Measurements from ENCODE around the gene UVSSA.

The UVSSA gene

GRCh38 chr4:1309261-1310010, 37.6 kb upstream of the UVSSA start:
- no peak for TF ChIP-seq CTCF (IDR thresholded peaks at IDR 0.05; ENCODE audit: unreplicated experiment in 3 of 3)
- Mint-ChIP-seq H3K36me3 (ENCODE audit: low read depth) (peaks cover 78% of the 10 kb centered on the region), H3K27ac (peak overlapping the region; percentile 90 to 96 (median 93)), H3K4me1 (peaks cover 27% of the 10 kb centered on the region), H3K9me3 (peaks cover 8% of the 10 kb centered on the region), H3K27me3 (ENCODE audit: low read depth) (no peaks in the 10 kb centered on the region), H3K4me3 (peak overlapping the region; percentile 76 to 81 (median 78))

- Mint-ChIP-seq H3K4me1 (peaks cover 27% of the 10 kb centered on the region), H3K36me3 (ENCODE audit: low read depth) (peaks cover 80% of the 10 kb centered on the region), H3K9me3 (peaks cover 9% of the 10 kb centered on the region), H3K4me3 (peak overlapping the region; percentile 76 to 81 (median 78)), H3K27me3 (ENCODE audit: low read depth) (no peaks in the 10 kb centered on the region), H3K27ac (peak overlapping the region; percentile 90 to 96 (median 93))
- TF ChIP-seq CTCF (IDR thresholded peaks at IDR 0.05; ENCODE audit: unreplicated experiment in 3 of 3), result no peak
These were observed 36.8 kb upstream of the UVSSA start for GRCh38 chr4:1310031-1310795.

- Mint-ChIP-seq H3K27ac (no peak overlapping the region), H3K27me3 (ENCODE audit: low read depth) (no peaks in the 10 kb centered on the region), H3K4me3 (peak overlapping the region in 1 of 3 experiments; percentile 25), H3K36me3 (ENCODE audit: low read depth) (peaks cover 79% of the 10 kb centered on the region), H3K9me3 (peaks cover 9% of the 10 kb centered on the region), H3K4me1 (peaks cover 27% of the 10 kb centered on the region)
- no peak for TF ChIP-seq CTCF (IDR thresholded peaks at IDR 0.05; ENCODE audit: unreplicated experiment in 3 of 3)
These were observed 36.0 kb upstream of the UVSSA start for GRCh38 chr4:1310796-1311631.

GRCh38 chr4:1312821-1313640, 34.0 kb upstream of the UVSSA start:
- no peak overlapping the region for H3K4me3 Mint-ChIP-seq

More at GRCh38 chr4:1312821-1313640, 34.0 kb upstream of the UVSSA start:
- Mint-ChIP-seq H3K27ac (no peak overlapping the region), H3K4me1 (peaks cover 22% of the 10 kb centered on the region), H3K27me3 (ENCODE audit: low read depth) (no peaks in the 10 kb centered on the region), H3K9me3 (peaks cover 9% of the 10 kb centered on the region), H3K36me3 (ENCODE audit: low read depth) (peaks cover 77% of the 10 kb centered on the region)
- no peak for TF ChIP-seq CTCF (IDR thresholded peaks at IDR 0.05; ENCODE audit: unreplicated experiment in 3 of 3)
